T1000 (cell line): ENCODE results near the gene ST6GALNAC4.

Experiments used
- DNase-seq: peaks from one replicate; lab custom pipeline; 2025; ENCODE audit warnings: mixed read lengths; lab: John Stamatoyannopoulos, UW

The ST6GALNAC4 gene

DNA sequence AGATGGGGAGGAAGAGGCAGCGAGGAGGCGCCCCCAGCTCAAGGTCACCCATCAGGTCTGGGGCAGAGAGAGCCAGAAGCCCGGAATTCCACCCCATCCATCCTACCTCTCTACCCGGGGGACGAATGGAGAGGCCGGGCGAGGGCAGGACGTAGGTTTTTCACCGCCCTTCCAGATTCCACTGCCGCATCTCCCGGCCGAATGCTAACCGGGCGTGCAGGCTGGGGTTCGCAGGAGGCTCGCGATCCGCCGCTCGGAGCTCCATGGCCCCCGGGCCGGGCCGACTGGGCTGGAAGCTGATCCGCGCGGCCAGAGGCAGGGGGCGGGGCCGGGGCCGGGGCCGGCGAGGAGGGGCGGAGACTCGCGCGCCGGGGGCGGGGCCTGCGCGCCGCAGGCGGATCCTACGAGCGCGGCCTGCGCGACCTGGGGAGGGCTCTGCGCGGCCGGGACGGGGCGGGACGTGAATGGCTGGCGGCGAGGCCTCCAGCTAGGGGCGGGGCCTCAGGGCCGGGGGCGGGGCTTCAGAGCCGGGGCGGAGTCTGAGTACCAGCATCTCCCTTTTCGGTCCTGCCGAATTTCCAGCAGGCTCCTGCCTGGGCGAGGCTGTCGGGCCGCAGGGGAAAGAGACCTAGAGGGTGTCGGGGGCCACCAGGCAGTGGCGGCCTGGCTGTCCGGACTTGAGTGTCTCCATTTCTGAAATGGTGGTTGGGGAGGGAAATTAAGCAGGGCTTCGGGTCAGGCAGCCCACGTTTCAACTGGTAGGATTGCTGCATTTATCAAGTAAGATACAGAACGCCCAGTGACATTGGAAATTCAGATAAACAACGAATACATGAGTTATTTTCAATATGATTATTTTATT lies at the start of gene ST6GALNAC4:
TSS of gene ST6GALNAC4 (minus strand) at position 322 of the 862 bp plus-strand sequence. CDS start 622 bp downstream, outside the sequence.
- DNase-seq, result peak; percentile 86

GRCh38 chr9:127965953-127966352 lies 49.1 kb upstream of the ST6GALNAC4 start:
- no peak for DNase-seq

GRCh38 chr9:127963359-127964064 lies 46.7 kb upstream of the ST6GALNAC4 start:
- DNase-seq, result no peak

GRCh38 chr9:127963041-127963358 lies 46.2 kb upstream of the ST6GALNAC4 start:
- no peak for DNase-seq

DNA sequence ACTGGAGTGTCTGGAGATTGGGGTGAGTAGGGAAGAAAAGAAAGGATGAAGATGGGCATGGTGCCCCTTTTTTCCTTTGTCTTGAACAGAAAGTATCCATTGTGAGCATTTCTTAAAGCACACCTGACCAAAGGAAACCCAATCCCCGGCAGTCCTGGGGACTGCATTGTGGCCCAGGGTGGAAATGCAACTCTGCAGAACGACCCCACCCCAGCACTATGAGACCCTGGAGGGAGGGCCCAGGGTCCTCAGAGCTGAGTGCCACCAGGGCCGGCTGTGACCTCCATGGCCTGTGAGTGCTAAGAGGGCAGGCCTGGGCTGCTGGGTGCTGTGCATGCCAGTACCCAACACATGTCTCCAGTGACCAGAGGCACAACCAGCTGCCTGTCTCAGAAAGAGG lies 45.4 kb upstream of the ST6GALNAC4 start:
- DNase-seq, result no peak

GRCh38 chr9:127961613-127962155 lies 44.8 kb upstream of the ST6GALNAC4 start:
- no peak for DNase-seq

GRCh38 chr9:127961155-127961490 lies 44.3 kb upstream of the ST6GALNAC4 start:
- DNase-seq, result no peak

- DNase-seq, result no peak
Measured at GRCh38 chr9:127960410-127961154, 43.7 kb upstream of the ST6GALNAC4 start.

DNA sequence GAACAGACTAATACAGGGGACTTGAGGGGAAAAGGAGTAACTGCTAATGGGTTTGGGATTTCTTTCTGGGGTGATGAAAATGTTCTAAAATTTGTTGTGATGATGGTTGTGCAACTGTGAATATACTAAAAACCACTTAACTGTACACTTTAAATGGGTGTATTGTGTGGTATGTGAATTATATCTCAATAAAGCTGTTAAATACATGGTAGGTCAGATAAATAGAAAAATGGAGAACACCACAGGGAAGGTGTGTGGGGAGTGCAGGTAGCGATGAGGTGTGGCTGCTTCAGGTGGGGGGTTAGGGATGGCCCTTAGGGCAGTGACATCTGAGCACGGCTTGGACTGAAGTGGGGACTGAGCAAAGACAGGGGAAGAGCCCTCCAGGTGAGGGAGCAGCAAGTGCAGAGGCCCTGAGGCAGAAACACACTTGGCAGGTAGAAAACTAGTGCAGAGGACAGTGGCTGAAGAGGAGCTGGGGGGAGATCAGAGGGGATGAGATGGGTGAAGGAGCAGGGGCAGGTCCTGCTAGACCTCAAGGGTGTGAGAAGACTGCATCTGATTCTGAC lies 43.1 kb upstream of the ST6GALNAC4 start:
- DNase-seq, result no peak

DNA sequence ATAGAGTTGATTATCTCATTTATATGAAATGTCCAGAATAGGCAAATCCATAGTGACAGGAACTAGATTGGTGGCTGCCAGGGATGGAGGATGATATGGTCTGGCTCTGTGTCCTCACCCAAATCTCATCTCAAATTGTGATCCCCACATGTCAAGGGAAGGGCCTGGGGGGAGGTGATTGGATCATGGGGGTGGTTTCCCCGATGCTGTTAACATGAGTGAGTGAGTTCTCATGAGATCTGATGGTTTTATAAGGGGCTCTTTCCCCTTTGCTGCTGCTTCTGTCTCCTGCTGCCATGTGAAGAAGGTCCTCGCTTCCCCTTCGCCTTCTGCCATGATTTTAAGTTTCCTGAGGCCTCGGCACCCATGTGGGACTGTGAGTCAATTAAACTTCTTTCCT lies 42.6 kb upstream of the ST6GALNAC4 start:
- DNase-seq, result no peak

- no peak for DNase-seq
Measured at GRCh38 chr9:127958728-127959127, 41.9 kb upstream of the ST6GALNAC4 start.

GRCh38 chr9:127955294-127956015 lies 38.6 kb upstream of the ST6GALNAC4 start:
- no peak for DNase-seq

DNA sequence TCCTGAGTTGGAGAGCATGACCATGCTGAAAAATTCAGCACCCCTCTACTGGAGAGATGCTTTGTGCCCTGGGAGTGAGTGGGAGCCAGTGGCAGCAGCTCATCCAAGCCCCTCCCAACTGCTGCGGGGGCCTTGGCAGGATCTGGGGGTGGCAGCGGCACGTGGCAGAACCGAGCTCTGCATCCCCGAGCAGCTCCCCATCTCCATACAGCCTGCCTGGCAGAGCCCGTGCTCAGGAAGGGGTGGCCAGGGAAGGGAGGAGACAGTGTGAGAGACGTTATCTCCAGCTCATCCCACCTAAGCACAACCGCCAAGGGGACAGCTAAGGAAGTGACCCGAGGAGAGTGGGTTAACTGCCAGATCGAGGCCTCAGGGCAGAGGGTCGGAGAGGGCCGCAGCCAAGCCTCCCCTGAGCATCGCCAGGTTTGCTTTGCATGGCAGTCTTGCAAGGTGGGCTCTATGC lies 38.0 kb upstream of the ST6GALNAC4 start:
- DNase-seq, result no peak

GRCh38 chr9:127953768-127954505 lies 37.1 kb upstream of the ST6GALNAC4 start:
- DNase-seq, result no peak

- no peak for DNase-seq
Measured at GRCh38 chr9:127953154-127953553, 36.3 kb upstream of the ST6GALNAC4 start.

DNA sequence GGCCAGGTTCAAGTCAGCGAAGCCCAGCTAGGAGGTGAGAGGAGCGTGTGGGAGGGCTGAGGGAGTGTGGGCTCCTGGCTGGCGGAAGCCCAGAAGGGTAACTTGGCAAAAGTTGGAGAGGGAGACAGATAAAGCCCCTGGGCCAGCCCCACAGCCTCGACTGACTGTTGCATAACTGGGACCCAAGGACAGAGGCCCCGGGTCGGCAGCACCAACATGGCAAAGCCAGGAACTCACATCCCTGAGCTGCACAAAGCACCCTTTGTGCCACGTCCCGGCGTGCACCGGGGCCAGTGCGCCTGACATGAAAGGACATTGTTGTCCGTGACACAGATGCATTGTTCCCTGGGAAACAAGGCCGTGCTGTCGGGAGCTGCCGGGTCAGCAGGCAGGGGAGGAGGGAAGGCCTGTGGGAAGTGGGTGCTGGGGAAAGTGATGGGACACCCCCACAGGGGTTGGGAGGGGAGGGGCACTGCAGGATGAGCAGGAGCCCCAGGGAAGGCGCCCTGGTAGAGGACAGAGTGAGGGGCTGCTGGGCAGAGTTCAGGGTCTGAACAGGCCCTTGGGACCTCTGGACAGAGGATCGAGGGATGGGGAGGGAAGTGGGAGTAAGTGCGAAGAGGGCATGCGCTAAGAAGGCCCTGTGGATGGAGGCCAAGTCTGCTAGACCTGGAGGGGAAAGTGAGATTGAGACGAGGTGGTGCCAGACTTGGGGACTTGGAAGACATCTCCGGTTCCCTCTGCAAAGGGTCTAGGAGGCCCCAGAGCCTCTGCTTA lies 33.9 kb upstream of the ST6GALNAC4 start:
- no peak for DNase-seq

DNA sequence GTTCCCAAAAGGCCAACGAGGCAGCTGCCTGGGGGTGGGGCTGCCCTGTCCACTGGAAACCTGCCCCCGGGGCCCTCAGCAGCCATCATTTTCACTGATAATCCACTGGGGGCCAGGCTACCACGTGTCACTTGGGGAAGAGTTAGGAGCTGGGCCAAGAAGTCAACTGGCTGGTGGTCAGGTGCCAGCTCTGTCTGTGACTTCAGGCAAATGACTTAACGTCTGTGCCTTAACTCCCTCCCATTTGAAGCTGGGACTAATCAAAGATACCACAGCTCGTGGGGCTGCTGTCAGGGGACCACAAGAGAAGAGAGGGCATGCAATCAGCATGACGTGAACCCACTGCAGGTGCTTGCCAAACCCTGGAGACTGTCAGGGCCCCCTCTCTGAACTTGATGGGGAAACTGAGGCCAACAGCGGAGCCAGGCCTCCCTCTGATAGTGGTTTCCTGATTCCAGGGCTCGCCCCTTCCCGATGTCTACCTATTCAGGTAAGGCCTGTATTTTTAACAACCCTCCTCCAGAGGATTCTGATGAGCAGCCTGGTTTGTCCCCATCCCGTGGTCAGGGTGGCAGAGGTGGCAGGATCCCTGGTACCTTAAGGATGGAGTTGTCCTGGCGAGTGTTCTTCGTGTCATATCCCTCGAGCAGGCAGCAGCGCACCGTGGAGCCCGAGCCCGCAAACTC lies 33.1 kb upstream of the ST6GALNAC4 start:
- DNase-seq, result no peak

GRCh38 chr9:127947841-127948710 lies 31.2 kb upstream of the ST6GALNAC4 start:
- DNase-seq, result no peak
